ENCODE data around the gene SGCG.
"Not testable (repeated sequence)": the region's sequence is repeated elsewhere in the genome, so short reads cannot be mapped to it uniquely, and the experiment has no call there.

SGCG gene

GRCh38 chr13:23203516-23203915, 22.7 kb downstream of the SGCG start:
- DNase-seq (ENCODE audit: low read depth), result no peak
- no peak for TF ChIP-seq CTCF (IDR thresholded peaks at IDR 0.05; ENCODE audit: insufficient read depth, low read depth, low read length, missing control alignments)
- H3K4me3 ChIP-seq (ENCODE audit: low read length), result no peak overlapping the region

- no peak for TF ChIP-seq CTCF (IDR thresholded peaks at IDR 0.05; ENCODE audit: insufficient read depth, low read depth, low read length, missing control alignments)
- H3K4me3 ChIP-seq (ENCODE audit: low read length), result no peak overlapping the region
- no peak for DNase-seq (ENCODE audit: low read depth)
These were observed 25.0 kb downstream of the SGCG start for GRCh38 chr13:23205807-23206206.

- peak; percentile 4 for DNase-seq (ENCODE audit: low read depth)
- no peak for TF ChIP-seq CTCF (IDR thresholded peaks at IDR 0.05; ENCODE audit: insufficient read depth, low read depth, low read length, missing control alignments)
- no peak overlapping the region for H3K4me3 ChIP-seq (ENCODE audit: low read length)
These were observed 31.9 kb downstream of the SGCG start for GRCh38 chr13:23212671-23213070.

DNA sequence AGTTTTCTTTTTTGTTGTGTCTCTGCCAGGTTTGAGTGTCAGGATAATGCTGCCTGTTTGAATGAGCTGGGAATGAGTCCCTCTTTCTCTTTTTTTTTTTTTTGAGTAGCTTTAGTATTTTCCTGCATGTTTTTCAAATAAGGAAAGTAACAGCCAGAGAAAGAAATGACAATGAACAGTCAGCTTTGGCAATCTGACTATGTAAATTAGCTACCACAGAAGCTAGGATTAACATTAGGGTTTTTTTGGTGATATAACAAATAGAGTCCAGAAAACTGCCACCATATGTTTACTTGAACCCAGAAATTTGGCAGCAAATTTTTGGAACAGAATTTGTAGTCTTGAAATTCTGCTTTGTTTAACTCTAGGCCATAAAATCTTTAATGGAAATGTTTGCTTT, 50.5 kb downstream of the SGCG start:
- no peak for TF ChIP-seq CTCF (IDR thresholded peaks at IDR 0.05; ENCODE audit: insufficient read depth, low read depth, low read length, missing control alignments)
- H3K4me3 ChIP-seq (ENCODE audit: low read length), result no peak overlapping the region
- no peak for DNase-seq (ENCODE audit: low read depth)

GRCh38 chr13:23235994-23236393, 55.2 kb downstream of the SGCG start:
- H3K4me3 ChIP-seq (ENCODE audit: low read length), result no peak overlapping the region
- DNase-seq (ENCODE audit: low read depth), result no peak
- TF ChIP-seq CTCF (IDR thresholded peaks at IDR 0.05; ENCODE audit: insufficient read depth, low read depth, low read length, missing control alignments), result no peak

- no peak overlapping the region for H3K4me3 ChIP-seq (ENCODE audit: low read length)
- TF ChIP-seq CTCF (IDR thresholded peaks at IDR 0.05; ENCODE audit: insufficient read depth, low read depth, low read length, missing control alignments), result no peak
- DNase-seq (ENCODE audit: low read depth), result no peak
These were observed 62.3 kb downstream of the SGCG start for GRCh38 chr13:23243066-23243465.

- not testable (repeated sequence) for H3K4me3 ChIP-seq (ENCODE audit: low read length); DNase-seq (ENCODE audit: low read depth)
These were observed 67.6 kb downstream of the SGCG start for GRCh38 chr13:23248410-23248809.

GRCh38 chr13:23254506-23254905, 73.7 kb downstream of the SGCG start:
- no peak for DNase-seq (ENCODE audit: low read depth)
- no peak overlapping the region for H3K4me3 ChIP-seq (ENCODE audit: low read length)
- TF ChIP-seq CTCF (IDR thresholded peaks at IDR 0.05; ENCODE audit: insufficient read depth, low read depth, low read length, missing control alignments), result no peak

Data from epithelial cell of esophagus (primary cell).